Gastroesophageal sphincter (tissue), 3 donors: Measurements from ENCODE around the gene SYNE3.

ENCODE experiments used
- CTCF ChIP-seq, 4 experiments: fragments of 200-600 bp in 2 of 4; fragments of 450-650 bp in 2 of 4; sonication (generic) in 1 of 4; IDR thresholded peaks; one replicate each; pipeline ENCODE4 v1.5.1; 2017 to 2019; ENCODE audit warnings: antibody characterized with exemption in 4 of 4, mild to moderate bottlenecking in 2 of 4, moderate library complexity in 2 of 4
- EP300 ChIP-seq: sonication (generic); formaldehyde crosslinking; IDR thresholded peaks from one replicate; pipeline ENCODE4 v1.6.1; 2017; ENCODE audit warnings: antibody characterized with exemption, mild to moderate bottlenecking
- POLR2A ChIP-seq, 2 donors: fragments of 450-650 bp; IDR thresholded peaks; one replicate each; pipeline ENCODE4 v1.6.1; 2017; ENCODE audit warnings: antibody characterized with exemption in 2 of 2, mild to moderate bottlenecking in 2 of 2, moderate library complexity in 1 of 2
- POLR2AphosphoS5 ChIP-seq: sonication (generic); formaldehyde crosslinking; IDR thresholded peaks from one replicate; pipeline ENCODE4 v1.6.1; 2017; ENCODE audit warnings: antibody characterized with exemption

GRCh38 chr14:95488376-95489213, 27.9 kb downstream of the SYNE3 start:
- TF ChIP-seq CTCF (IDR thresholded peaks at IDR 0.05), result no peak
- no peak for TF ChIP-seq POLR2AphosphoS5
- no peak for TF ChIP-seq POLR2A (IDR thresholded peaks at IDR 0.05)
- no peak for TF ChIP-seq EP300
